Activated naive CD4-positive, alpha-beta T cell treated with Interleukin-2 at 50 U/mL for 16 hours (primary cell): ENCODE measurements around the gene PHRF1.

Experiments
- DNase-seq: peaks from one replicate; pipeline ENCODE4 v3.0.0-alpha.2; 2020

Gene PHRF1

DNA sequence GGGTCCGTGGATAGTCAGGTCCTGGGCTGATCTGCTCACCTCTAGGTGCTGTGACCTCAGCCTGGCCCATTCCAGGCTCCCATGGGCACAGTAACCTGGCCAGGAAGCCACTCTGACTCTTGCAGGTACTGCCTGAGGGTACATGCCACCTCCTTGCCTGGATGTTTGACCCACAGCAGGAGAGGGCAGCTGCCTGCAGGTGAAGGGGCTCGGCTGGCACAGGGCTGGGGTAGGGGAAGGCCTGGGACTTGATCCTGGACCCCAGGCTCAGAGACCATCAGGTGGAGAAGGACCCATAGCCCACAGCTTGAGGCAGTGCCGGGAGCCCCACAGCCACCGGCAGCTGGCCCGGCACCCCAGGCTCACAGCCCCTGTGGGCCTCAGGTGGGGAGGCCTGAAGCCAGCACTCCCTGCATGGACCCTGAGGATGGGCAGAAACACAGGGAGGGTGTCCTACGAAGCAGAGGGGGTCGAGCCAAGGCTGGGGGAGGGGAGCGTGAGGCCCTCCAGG is 36.2 kb upstream of the PHRF1 start:
- DNase-seq = no peak

- no peak for DNase-seq
These were observed 35.5 kb upstream of the PHRF1 start for GRCh38 chr11:540583-541432.

DNA sequence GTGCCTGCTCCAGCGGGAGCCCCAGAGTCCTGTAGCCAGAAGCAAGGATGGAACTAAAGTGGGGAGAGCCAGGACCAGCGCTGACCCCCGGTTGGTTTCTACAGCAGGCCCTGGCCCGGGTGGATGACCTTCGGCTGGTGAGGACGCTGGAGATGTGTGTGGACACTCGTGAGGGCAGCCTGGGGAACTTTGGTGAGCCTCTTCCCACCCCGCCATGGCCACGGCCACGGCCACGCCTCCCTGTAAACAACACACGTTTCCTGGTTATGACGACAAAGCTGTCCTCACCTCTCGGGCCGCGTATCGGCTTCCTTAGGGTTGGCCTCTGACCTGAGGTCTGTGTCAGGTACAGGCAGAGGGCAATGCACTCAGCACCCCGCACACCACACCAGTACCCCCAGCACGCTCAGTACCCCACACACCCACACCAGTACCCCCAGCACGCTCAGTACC is 34.8 kb upstream of the PHRF1 start:
- DNase-seq = no peak

DNA sequence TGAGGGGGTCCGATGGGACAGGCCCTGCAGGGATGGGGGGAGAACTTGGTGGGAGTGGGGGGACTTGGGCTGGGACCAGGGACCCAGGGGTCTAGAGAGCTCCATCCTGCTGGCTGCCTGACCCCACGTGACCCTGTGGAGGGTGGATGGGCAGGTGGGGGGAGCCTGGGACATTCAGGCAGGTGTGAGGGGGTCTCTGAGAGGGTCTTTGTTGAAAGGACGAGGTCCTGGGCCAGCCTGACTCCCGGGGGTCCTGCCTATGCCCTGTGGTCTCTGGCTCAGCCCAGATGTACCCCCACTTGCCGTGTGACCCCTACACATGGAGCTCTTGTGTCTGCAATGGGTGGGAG is 31.5 kb upstream of the PHRF1 start:
- no peak for DNase-seq

DNA sequence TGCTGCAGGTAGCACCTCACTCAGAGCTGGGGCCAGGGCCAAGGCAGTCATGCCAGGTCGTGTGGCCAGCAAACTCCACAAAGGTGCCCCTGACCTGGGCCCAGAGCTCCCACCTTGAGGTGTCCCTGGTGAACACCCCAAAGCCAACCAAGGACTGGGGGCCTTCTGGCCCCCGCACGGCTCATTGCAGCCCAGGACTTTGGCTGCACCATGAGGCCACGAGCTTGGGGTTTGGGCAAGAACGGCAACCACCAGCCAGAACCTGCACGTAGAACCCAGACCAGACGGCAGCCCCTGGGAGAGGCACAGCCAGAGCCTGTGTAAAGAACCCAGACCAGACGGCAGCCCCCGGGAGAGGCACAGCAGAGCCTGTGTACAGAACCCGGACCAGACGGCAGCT is 31.1 kb upstream of the PHRF1 start:
- no peak for DNase-seq

DNA sequence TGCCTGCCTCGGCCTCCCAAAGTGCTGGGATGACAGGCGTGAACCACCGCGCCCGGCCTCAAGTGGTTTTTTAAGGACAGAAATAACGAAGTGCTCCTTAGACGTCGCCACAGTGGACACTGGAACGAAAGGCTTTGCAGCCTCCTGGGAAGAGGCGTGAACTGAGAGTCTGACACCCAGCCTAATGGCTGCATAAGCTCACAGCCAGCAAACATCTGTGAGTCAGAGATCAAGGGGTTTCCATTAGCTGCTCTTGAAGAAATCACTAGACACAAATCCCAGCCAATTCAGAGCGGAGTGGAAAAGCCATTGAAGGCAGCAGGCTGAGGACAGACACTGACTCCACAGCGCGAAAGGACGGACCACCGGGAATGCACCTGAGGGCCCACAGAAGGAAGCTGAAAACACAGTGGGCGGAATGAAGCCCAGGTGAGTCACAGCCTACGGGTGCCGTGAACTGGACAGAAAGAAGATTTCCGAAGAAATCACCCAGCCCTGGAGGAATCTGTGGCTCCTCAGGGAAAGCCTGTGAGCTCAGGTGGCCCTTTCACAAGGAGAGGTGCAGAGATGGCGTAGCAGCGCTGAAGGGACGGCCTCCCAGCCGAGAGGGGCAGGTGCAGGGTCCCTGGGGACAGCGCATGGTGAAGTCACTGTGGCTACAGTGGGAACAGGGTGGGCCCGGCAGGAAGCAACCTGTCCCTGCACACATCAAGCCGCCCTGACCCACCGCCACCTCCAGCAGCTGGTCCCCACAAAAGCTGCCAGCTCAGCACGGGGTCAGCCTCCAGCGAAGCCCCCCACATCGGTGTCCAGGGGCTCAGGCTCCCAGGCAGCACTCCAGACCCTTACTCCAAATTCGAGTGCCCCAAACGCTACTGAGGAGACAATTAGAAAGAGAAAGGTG is 27.3 kb upstream of the PHRF1 start:
- no peak for DNase-seq

DNA sequence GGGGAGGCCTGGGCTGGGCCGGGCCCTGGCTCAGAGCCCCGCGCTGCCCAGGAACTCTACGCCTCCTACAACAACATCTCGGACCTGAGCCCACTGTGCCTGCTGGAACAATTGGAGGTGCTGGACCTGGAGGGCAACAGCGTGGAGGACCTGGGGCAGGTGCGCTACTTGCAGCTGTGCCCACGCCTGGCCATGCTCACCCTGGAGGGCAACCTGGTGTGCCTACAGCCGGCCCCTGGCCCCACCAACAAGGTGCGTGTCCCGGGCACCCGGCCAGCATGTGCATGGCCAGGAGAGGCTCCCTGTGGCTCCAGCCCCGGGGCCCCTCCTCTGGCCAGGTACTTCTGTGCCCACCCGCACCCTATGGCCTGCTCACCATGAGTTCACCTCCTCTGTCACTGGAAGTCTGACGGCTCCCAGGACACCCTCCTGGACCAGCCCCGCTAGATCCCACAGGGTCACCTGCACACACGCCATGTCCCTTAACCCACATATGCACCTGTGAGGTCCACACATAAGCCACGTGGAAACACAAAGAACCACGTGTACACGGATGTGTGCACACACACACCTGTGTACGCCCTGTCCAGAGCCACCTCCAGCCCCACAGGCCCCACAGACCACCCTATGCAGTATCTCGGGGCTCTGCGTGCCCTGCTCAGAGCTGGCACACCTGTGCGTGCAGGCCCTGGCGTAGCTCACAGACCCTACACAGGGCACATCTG is 26.1 kb upstream of the PHRF1 start:
- DNase-seq = no peak

DNA sequence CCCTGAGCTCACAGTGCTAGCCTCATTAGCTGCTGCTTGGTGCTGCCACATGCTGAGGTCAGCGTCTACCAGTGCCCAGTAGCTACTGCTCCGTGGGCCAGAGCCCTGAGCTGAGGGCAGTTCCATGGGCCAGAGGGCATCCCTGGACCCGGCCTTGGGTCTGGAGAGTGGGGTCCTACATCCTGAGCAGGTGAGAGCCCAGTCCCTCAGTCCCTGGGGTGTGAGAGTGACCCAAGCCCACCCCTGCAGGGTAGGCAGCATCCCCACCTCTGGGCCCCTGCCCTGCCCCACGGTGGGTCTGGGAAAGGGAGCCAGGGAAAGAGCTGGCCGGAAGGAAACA is 25.6 kb upstream of the PHRF1 start:
- no peak for DNase-seq

- DNase-seq = no peak
These were observed 25.1 kb upstream of the PHRF1 start for GRCh38 chr11:551131-551530.

- no peak for DNase-seq
These were observed 24.7 kb upstream of the PHRF1 start for GRCh38 chr11:551596-551995.

DNA sequence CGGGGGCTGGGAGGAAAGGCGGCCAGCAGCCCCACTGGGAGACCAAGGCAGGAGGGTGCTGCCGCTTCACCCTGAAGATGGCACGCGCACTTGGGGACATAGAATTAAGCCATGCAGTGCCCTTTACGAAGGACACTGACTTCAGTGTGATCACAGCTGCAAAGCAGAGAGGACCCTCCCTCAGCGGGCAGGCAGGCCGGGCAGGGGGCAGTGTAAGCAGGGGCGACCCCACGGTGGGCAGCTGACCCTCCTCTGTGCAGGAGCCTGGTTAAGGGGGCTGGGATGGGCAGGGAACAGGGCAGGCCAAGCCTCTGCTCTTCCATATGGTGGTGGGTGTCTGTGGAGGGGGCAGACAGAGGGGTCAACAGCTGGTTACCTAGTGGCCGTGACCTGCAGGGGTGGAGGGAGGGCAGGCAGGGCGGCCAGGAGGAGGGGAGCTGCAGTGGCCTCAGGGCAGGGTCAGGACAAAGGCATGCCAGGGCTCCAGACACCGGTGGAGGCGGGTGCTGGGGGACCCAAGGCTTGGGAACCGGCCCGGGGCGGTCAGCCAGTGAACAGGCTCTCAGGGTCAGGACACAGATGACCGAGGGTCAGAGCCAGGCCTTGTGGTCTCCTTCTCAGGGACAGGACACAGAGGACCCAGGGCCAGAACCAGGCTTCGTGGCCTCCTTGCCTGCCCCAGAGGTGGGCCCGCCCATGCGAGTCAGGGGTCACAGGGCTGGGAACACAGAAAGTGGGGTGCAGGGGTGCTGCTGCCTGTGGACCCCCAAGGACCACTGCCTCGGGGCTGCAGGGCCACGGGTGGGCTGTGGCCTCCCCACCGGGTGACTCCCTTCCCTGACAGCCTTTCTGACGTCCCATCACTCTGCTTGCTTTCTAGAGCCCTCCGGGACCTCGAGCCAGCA is 22.9 kb upstream of the PHRF1 start:
- DNase-seq = no peak

DNA sequence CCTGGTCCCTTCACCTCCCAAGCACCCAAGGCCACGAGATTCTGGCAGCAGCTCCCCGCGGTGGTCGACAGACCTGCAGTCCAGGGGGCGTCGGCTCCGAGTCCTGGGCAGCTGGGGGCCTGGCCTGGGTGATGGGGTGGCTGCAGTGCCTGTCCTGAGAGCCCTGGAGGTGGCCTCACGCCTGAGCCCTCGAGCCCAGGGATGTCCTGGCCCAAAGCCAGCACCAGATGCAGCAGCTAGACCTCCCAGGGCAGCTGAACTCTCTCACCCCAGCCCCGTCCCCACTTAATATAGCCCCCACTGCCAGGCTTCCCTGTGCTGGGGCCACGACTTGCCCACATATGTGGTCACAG is 22.3 kb upstream of the PHRF1 start:
- DNase-seq = no peak

DNA sequence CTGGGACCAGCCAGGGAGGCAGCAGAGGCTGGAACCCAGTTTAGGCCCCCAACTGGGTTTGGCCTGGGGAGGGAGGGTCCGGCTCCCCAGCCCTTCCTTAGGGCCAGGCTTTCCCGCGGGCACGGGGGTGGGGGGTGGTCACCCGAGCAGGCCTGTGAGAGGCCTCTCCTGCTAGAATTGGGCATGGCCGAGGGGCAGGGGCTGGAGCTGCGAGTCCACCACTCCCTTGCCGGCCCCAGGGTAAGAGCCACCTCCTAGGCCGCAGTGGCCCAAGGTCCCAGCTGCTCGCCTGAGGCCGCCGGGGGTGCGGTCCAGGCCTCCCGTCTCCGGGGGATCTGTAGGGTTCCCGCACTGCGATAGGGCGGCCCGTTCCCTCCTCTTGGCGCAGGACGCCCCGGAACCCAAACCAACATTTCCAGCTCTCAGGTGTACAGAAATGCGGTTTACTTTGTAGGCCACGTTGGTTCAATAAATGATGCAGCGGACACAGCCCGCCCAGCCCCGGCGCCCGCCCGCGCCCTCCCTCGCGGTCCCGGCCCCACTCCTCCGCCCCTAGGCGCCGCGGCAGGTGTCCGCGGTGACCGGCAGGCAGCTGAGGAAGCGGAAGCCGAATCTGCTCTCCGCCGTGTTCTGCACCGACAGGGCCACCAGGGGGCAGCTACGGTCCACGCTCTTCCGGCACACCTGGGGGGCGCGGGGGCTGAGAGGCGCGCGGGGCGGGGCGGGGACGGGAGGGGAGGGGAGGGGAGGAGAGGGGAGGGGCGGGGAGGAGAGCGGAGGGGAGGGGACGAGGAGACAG is 21.6 kb upstream of the PHRF1 start:
- DNase-seq = peak; percentile 79

DNA sequence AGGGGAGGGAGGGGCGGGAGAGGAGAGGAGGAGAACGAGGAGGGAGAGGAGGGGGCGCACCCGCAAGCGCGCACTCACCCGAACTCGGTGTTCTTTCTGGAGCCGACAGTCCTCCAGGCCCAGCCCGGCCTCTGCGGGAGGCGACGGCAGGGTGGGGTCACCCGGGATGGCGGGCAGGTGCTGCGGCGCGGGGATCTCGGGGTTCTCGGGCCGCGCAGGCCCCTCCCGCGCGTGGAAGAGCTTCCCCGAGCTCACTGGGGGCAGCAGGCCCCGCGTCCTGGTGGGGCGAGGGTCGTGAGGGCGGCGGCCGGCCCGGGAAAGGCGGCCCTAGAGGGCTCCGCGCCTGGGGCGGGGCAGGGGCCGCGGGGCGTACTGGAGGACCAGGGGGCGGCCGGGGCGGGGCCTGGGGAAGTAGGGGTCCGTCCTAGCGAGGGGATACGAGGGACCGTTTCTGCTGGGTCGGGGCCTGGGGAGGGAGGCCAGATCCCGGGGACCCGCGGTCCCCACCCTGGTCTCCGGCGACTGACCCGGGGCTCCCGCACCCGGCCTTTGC is 21.0 kb upstream of the PHRF1 start:
- DNase-seq = no peak

- DNase-seq = no peak
These were observed 20.2 kb upstream of the PHRF1 start for GRCh38 chr11:555780-556661.

DNA sequence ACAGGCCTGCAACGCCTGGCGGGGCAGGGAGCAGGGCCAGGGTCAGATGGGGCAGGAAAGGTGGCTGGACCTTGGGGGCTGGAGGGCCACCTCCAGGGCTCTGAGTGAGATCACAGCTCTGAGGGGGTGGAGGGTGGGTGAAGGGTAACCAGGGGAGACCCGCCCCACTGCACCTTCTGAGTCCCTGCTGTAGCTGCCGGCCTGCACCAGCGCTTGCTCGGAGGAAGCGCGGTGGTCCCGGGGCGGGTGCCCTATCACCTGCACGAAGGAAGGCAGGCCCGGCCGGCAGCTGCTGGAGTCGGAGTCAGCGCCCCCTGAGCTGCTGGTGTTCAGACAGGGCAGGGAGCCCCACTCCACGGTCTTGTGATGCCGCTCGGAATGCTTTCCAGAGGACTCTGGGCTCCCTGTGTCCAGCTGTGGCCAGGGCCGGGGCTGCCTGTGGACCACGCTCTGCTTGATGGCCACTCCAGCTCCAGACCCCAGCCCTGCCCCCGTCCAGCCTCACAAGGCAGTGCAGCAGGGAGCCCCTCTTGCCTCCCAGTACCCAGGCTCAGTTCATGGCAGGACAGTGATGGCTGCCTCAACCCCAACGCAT is 19.5 kb upstream of the PHRF1 start:
- no peak for DNase-seq

DNA sequence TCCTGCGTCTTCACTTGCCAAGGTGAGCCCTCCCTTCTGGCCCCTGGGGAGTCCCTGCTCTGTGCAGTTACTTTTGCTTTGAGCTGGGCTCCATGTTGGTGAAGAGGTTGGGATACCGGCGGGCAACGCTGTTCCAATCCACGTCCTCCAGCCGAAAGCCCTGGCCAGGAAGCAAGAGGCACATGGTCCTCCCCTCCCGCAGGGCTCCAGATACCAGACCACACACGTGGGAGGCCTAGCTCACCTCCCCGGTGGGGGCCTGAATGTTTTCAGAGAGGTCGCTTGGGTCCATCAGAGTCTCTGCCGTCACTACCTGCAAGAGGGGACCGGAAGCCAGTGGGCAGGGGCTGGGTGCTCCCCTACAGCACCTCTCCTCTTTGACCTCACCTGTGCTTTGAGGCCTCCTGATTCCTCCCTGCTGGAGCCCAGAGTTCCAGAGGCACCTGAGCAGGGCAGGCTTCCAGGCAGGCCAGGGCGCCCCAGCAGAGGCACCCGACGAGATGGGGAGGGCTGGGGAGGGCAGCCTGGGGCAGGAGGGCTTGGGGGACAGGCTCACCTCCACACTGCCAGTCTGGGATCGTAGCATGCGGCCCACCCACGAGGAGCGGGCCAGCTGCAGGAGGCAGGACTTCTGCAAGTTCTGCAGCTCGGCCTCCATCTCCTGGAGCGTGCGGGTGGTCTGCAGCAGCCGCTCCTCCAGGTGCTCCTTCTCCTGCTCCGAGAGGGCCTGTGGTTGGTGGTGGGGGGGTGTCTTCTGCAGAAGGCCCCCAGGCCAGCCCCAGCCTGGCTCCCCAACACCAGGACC is 18.7 kb upstream of the PHRF1 start:
- no peak for DNase-seq

DNA sequence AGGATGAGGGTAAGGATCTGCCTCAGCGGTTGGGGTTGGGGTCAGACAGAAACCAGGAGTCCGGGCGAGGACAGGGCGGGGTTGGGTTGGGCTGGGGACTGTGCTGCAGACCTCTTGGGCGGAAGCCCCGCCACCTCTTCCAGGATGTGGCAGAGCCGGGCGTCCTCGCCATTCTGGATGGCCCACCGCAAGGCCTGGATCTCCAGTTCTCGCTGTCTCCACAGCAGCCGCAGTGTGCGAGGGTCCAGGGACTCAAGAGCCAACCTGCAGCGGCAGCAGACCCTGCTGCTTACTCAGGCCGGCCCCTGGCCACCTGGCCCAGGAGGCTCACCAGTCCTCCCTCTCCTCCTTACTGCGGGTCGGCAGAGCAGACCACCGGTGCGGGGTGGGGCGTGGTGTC is 17.8 kb upstream of the PHRF1 start:
- DNase-seq = no peak
